Gastrocnemius medialis (tissue), 4 donors: ENCODE results near the gene ABCC10.
"Not testable (repeated sequence)": the region's sequence is repeated elsewhere in the genome, so short reads cannot be mapped to it uniquely, and the experiment has no call there.

Experiments used
- CTCF ChIP-seq, 5 experiments: fragments of 450-650 bp in 3 of 5; fragments of 200-600 bp in 2 of 5; sonication (generic) in 2 of 5; IDR thresholded peaks in 4 of 5; conservative IDR thresholded peaks in 1 of 5; 1 replicate in 4 of 5; 2 replicates in 1 of 5; pipeline ENCODE4 v1.5.1; 2016 to 2019; ENCODE audit warnings: antibody characterized with exemption in 5 of 5, mild to moderate bottlenecking in 3 of 5, moderate library complexity in 3 of 5
- POLR2A ChIP-seq, 2 donors: fragments of 450-650 bp; IDR thresholded peaks; one replicate each; pipeline ENCODE4 v1.6.1; 2017; ENCODE audit warnings: antibody characterized with exemption in 2 of 2, mild to moderate bottlenecking in 2 of 2, moderate library complexity in 2 of 2

- not testable (repeated sequence) for TF ChIP-seq CTCF (IDR thresholded peaks at IDR 0.05 in 4 of 5, conservative IDR thresholded peaks at IDR 0.05 in 1 of 5); POLR2A (IDR thresholded peaks at IDR 0.05)
Observed at GRCh38 chr6:43390753-43391439, 36.4 kb upstream of the ABCC10 start.
